Smooth muscle cell (in vitro differentiated cells): ENCODE measurements around the gene CEP85L. TPM values are rescaled to one million over a fixed set of nuclear protein-coding genes. Genes with fewer than 3 reads are reported as not detected.

Experiments
- DNase-seq: peaks from one replicate; lab custom pipeline; 2025; ENCODE audit not compliant: unreplicated experiment; lab: John Stamatoyannopoulos, UW
- H2AFZ ChIP-seq: fragments of 200-600 bp; sonication (generic); 2 replicates; pipeline ENCODE4 v1.6.0; 2016; ENCODE audit warnings: antibody characterized with exemption, low read depth, mild to moderate bottlenecking
- H3F3A ChIP-seq: fragments of 200-600 bp; sonication (generic); 2 replicates; pipeline ENCODE4 v1.6.0; 2017; ENCODE audit warnings: antibody characterized with exemption, low read depth
- H3K27ac ChIP-seq: fragments of 200-600 bp; sonication (generic); 2 replicates; pipeline ENCODE4 v1.5.1; 2016; ENCODE audit warnings: low read depth, mild to moderate bottlenecking
- H3K27me3 ChIP-seq: fragments of 200-600 bp; sonication (generic); 2 replicates; pipeline ENCODE4 v1.6.1; 2016; ENCODE audit warnings: low read depth, mild to moderate bottlenecking
- H3K36me3 ChIP-seq: fragments of 200-600 bp; sonication (generic); 2 replicates; pipeline ENCODE4 v1.5.1; 2016; ENCODE audit warnings: low read depth
- H3K4me1 ChIP-seq: fragments of 200-600 bp; sonication (generic); 2 replicates; pipeline ENCODE4 v1.5.1; 2016; ENCODE audit warnings: low read depth
- H3K4me2 ChIP-seq: fragments of 200-600 bp; sonication (generic); 2 replicates; pipeline ENCODE4 v1.6.0; 2016; ENCODE audit warnings: mild to moderate bottlenecking
- H3K4me3 ChIP-seq: fragments of 200-600 bp; sonication (generic); 2 replicates; pipeline ENCODE4 v1.5.1; 2016; ENCODE audit warnings: mild to moderate bottlenecking
- H3K79me2 ChIP-seq: fragments of 200-600 bp; sonication (generic); 2 replicates; pipeline ENCODE4 v1.6.0; 2016; ENCODE audit warnings: low read depth, mild to moderate bottlenecking
- H3K9ac ChIP-seq: fragments of 200-600 bp; sonication (generic); 2 replicates; pipeline ENCODE4 v1.6.0; 2016; ENCODE audit warnings: low read depth
- H3K9me3 ChIP-seq: fragments of 200-600 bp; sonication (generic); replicated peaks from 2 replicates; pipeline ENCODE4 v1.5.1; 2016; ENCODE audit warnings: low read depth
- H4K20me1 ChIP-seq: fragments of 200-600 bp; sonication (generic); 2 replicates; pipeline ENCODE4 v1.6.0; 2016; ENCODE audit warnings: low read depth
- CTCF ChIP-seq: fragments of 200-600 bp; sonication (generic); IDR thresholded peaks from 2 replicates; pipeline ENCODE4 v1.5.1; 2017; ENCODE audit warnings: borderline replicate concordance, mild to moderate bottlenecking, antibody characterized with exemption; ENCODE audit not compliant: insufficient read depth, poor library complexity, severe bottlenecking
- WGBS: methylation state at CpG from one replicate; pipeline ENCODE4 v1.1.7; 2016; ENCODE audit warnings: low lambda C conversion rate; 5-methylcytosine and 5-hydroxymethylcytosine counted together
- polyA plus RNA-seq: library from polyadenylated mRNA; unstranded; fragments of >200 nt; fragmentation: Nextera tagmentation; extraction: Ambion mirVana; gene quantifications from 2 replicates; pipeline ENCODE4 v1.2.1, GENCODE V29; 2016
- total RNA-seq: library from RNA; depleted of rRNA; stranded (reverse); fragments of >200 nt; gene quantifications from 2 replicates; pipeline ENCODE4 v1.2.3, GENCODE V29; 2014

Gene CEP85L
- total and polyA plus RNA-seq, 2 experiments from 2014 or later: 36.5 to 65.6 TPM

GRCh38 chr6:118668761-118669385, 17.5 kb upstream of the CEP85L start:
- Histone ChIP-seq H3F3A (peaks cover 18% of the 10 kb centered on the region), H3K27ac (peak overlapping the region; percentile 51), H3K4me1 (peaks cover 8% of the 10 kb centered on the region), H3K4me3 (no peak overlapping the region), H3K79me2 (no peaks in the 10 kb centered on the region), H3K9me3 (no peaks in the 10 kb centered on the region), H4K20me1 (peaks cover 8% of the 10 kb centered on the region), H3K27me3 (no peaks in the 10 kb centered on the region), H3K9ac (no peak overlapping the region), H3K4me2 (peak overlapping the region; percentile 69), H2AFZ (no peak overlapping the region), H3K36me3 (no peaks in the 10 kb centered on the region)
- no peak for DNase-seq
- 13% methylated on average over 1 of the region's 1 CpG for WGBS
- no peak for TF ChIP-seq CTCF

- Histone ChIP-seq H3K27me3 (no peaks in the 10 kb centered on the region), H3K4me2 (peak overlapping the region; percentile 69), H3K4me1 (peaks cover 8% of the 10 kb centered on the region), H3F3A (peaks cover 18% of the 10 kb centered on the region), H3K9ac (no peak overlapping the region), H3K27ac (peak overlapping the region; percentile 51), H4K20me1 (peaks cover 8% of the 10 kb centered on the region), H3K9me3 (no peaks in the 10 kb centered on the region), H3K4me3 (no peak overlapping the region), H3K36me3 (no peaks in the 10 kb centered on the region), H3K79me2 (no peaks in the 10 kb centered on the region), H2AFZ (no peak overlapping the region)
- no peak for TF ChIP-seq CTCF
- WGBS: 21% methylated on average over 1 of the region's 1 CpG
- DNase-seq: no peak
Measured at GRCh38 chr6:118667988-118668387, 16.6 kb upstream of the CEP85L start.

GRCh38 chr6:118665011-118665410, 13.6 kb upstream of the CEP85L start:
- Histone ChIP-seq H4K20me1 (peaks cover 8% of the 10 kb centered on the region), H3K36me3 (no peaks in the 10 kb centered on the region), H2AFZ (no peak overlapping the region), H3K27ac (no peak overlapping the region), H3K4me1 (peaks cover 8% of the 10 kb centered on the region), H3K9ac (no peak overlapping the region), H3F3A (peaks cover 18% of the 10 kb centered on the region), H3K79me2 (no peaks in the 10 kb centered on the region), H3K27me3 (no peaks in the 10 kb centered on the region), H3K9me3 (no peaks in the 10 kb centered on the region), H3K4me2 (no peak overlapping the region), H3K4me3 (no peak overlapping the region)
- DNase-seq: no peak
- no peak for TF ChIP-seq CTCF
- WGBS: 64% methylated on average over 3 of the region's 3 CpGs
